HepG2 (cell line): ENCODE measurements around the gene ZFAND6. TPM values are rescaled to one million over a fixed set of nuclear protein-coding genes. Genes with fewer than 3 reads are reported as not detected.

Experiments
- AGO2 ChIP-seq: fragments of 200-400 bp; formaldehyde crosslinking; optimal IDR thresholded peaks from 2 replicates; pipeline ENCODE3; 2017; ENCODE audit warnings: mild to moderate bottlenecking, low read depth, low read length, moderate library complexity
- CREBL2 ChIP-seq: sonication (generic); formaldehyde crosslinking; IDR thresholded peaks from 2 replicates; pipeline ENCODE4 v1.8.1; 2023; ENCODE audit warnings: missing genetic modification reagents, mild to moderate bottlenecking, borderline replicate concordance
- EED ChIP-seq: sonication (generic); formaldehyde crosslinking; IDR thresholded peaks from 2 replicates; pipeline ENCODE4 v1.5.0; 2020; ENCODE audit warnings: mild to moderate bottlenecking, missing genetic modification reagents
- ETV5 ChIP-seq: IDR thresholded peaks from 2 replicates; pipeline ENCODE4 v1.6.1; 2018; ENCODE audit warnings: missing biosample characterization, missing genetic modification reagents, inconsistent platforms, borderline replicate concordance
- ETV6 ChIP-seq: sonication (generic); formaldehyde crosslinking; conservative IDR thresholded peaks from 2 replicates; pipeline ENCODE4 v1.4.0; 2020; ENCODE audit warnings: missing genetic modification reagents
- KDM1A ChIP-seq: IDR thresholded peaks from 2 replicates; pipeline ENCODE4 v1.6.1; 2016; ENCODE audit warnings: missing compliant biosample characterization
- MIXL1 ChIP-seq: IDR thresholded peaks from 2 replicates; pipeline ENCODE4 v1.6.1; 2016
- NFIC ChIP-seq: IDR thresholded peaks from 2 replicates; pipeline ENCODE4 v1.6.1; 2012; ENCODE audit warnings: mild to moderate bottlenecking, low read length, inconsistent platforms
- NPAS2 ChIP-seq: sonication (generic); formaldehyde crosslinking; IDR thresholded peaks from 2 replicates; pipeline ENCODE4 v1.8.0; 2022; ENCODE audit warnings: mild to moderate bottlenecking, missing genetic modification reagents, borderline replicate concordance
- RAD21 ChIP-seq: fragments of 450-650 bp; formaldehyde crosslinking; IDR thresholded peaks from 2 replicates; pipeline ENCODE4 v1.5.0; 2020; ENCODE audit warnings: mild to moderate bottlenecking
- RFX5 ChIP-seq: IDR thresholded peaks from 2 replicates; pipeline ENCODE4 v1.6.1; 2011; ENCODE audit warnings: low read depth, low read length, improper control_type of control experiment
- STAT5B ChIP-seq: sonication (generic); formaldehyde crosslinking; IDR thresholded peaks from 2 replicates; pipeline ENCODE4 v1.4.0; 2020; ENCODE audit warnings: missing genetic modification reagents
- YY1 ChIP-seq: IDR thresholded peaks from 2 replicates; pipeline ENCODE4 v1.6.1; 2011; ENCODE audit warnings: low read length, low read depth, moderate library complexity, mild to moderate bottlenecking; ENCODE audit not compliant: insufficient read depth, insufficient replicate concordance
- ZBTB3 ChIP-seq: sonication (generic); formaldehyde crosslinking; IDR thresholded peaks from 2 replicates; pipeline ENCODE4 v1.4.0; 2020; ENCODE audit warnings: low read depth, mild to moderate bottlenecking, moderate library complexity, missing genetic modification reagents, borderline replicate concordance
- ZMAT3 ChIP-seq: sonication (generic); formaldehyde crosslinking; conservative IDR thresholded peaks from 2 replicates; pipeline ENCODE4 v1.7.0; 2021; ENCODE audit warnings: missing genetic modification reagents
- ZNF224 ChIP-seq: sonication (generic); formaldehyde crosslinking; IDR thresholded peaks from 2 replicates; pipeline ENCODE4 v1.5.0; 2020; ENCODE audit warnings: mild to moderate bottlenecking, missing genetic modification reagents
- ZNF274 ChIP-seq: sonication (generic); formaldehyde crosslinking; IDR thresholded peaks from 2 replicates; pipeline ENCODE4 v1.5.1; 2020; ENCODE audit warnings: mild to moderate bottlenecking, missing genetic modification reagents
- ZNF530 ChIP-seq: sonication (generic); formaldehyde crosslinking; IDR thresholded peaks from 2 replicates; pipeline ENCODE4 v1.5.0; 2020; ENCODE audit warnings: low read depth, mild to moderate bottlenecking, missing genetic modification reagents
- ZNF543 ChIP-seq: sonication (generic); formaldehyde crosslinking; IDR thresholded peaks from 2 replicates; pipeline ENCODE4 v1.4.0; 2020; ENCODE audit warnings: mild to moderate bottlenecking, missing genetic modification reagents
- ZNF607 ChIP-seq: sonication (generic); formaldehyde crosslinking; IDR thresholded peaks from 2 replicates; pipeline ENCODE4 v1.5.1; 2020; ENCODE audit warnings: missing genetic modification reagents, mild to moderate bottlenecking, borderline replicate concordance
- ZNF766 ChIP-seq: sonication (generic); formaldehyde crosslinking; IDR thresholded peaks from 2 replicates; pipeline ENCODE4 v1.5.0; 2020; ENCODE audit warnings: missing genetic modification reagents, borderline replicate concordance
- ZNF883 ChIP-seq: sonication (generic); formaldehyde crosslinking; IDR thresholded peaks from 2 replicates; pipeline ENCODE4 v1.5.1; 2020; ENCODE audit warnings: mild to moderate bottlenecking, missing genetic modification reagents; ENCODE audit errors: not compliant biosample characterization
- polyA plus RNA-seq, 8 experiments: library from polyadenylated mRNA; depleted of rRNA in 3 of 8; stranded (reverse) in 7 of 8; unstranded in 1 of 8; fragments of >200 nt; fragmentation: Illumina TruSeq in 4 of 8; extraction: Trizol in 4 of 8; gene quantifications; 2 replicates each; pipeline versions ENCODE4 v1.2.1 to v1.2.3, GENCODE V29; 2011 to 2016; ENCODE audit warnings: low read depth in 4 of 8, missing spikeins in 1 of 8, mixed read lengths in 1 of 8; ENCODE audit not compliant: insufficient read depth in 1 of 8
- total RNA-seq, 5 experiments: library from RNA; depleted of rRNA; stranded (reverse); fragments of >200 nt; fragmentation: Illumina TruSeq; extraction: Trizol; gene quantifications; 2 replicates each; pipeline ENCODE4 v1.2.3, GENCODE V29; 2016; ENCODE audit warnings: low read depth in 1 of 5
- TF ChIP-seq, protein P1 (sequence below): sonication (generic); formaldehyde crosslinking; IDR thresholded peaks from 2 replicates; pipeline ENCODE4 v1.5.0; 2020; ENCODE audit warnings: missing genetic modification reagents
- TF ChIP-seq, protein P2 (sequence below): sonication (generic); formaldehyde crosslinking; IDR thresholded peaks from 2 replicates; pipeline ENCODE4 v1.9.0; 2021; ENCODE audit warnings: missing genetic modification reagents, borderline replicate concordance
- TF ChIP-seq, protein P3 (sequence below): sonication (generic); formaldehyde crosslinking; IDR thresholded peaks from 2 replicates; pipeline ENCODE4 v1.5.0; 2020; ENCODE audit warnings: missing genetic modification reagents
- TF ChIP-seq, protein P4 (sequence below): sonication (generic); formaldehyde crosslinking; IDR thresholded peaks from 2 replicates; pipeline ENCODE4 v1.5.0; 2020; ENCODE audit warnings: mild to moderate bottlenecking, missing genetic modification reagents

Gene ZFAND6
- total and polyA plus RNA-seq, 2 of the 13 experiments (the other 11 are each of a cell fraction or from before 2014, with no cell fraction given) = 84.2 to 115 TPM

- TF ChIP-seq, protein P1, sequence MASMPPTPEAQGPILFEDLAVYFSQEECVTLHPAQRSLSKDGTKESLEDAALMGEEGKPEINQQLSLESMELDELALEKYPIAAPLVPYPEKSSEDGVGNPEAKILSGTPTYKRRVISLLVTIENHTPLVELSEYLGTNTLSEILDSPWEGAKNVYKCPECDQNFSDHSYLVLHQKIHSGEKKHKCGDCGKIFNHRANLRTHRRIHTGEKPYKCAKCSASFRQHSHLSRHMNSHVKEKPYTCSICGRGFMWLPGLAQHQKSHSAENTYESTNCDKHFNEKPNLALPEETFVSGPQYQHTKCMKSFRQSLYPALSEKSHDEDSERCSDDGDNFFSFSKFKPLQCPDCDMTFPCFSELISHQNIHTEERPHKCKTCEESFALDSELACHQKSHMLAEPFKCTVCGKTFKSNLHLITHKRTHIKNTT (CRISPR knock-in tag) = no peak
- 0 out of 2 replicates have a peak, but pooled peaks have one; percentile 26 for TF ChIP-seq MIXL1 (CRISPR knock-in tag)
- 0 out of 2 replicates have a peak, but pooled peaks have one; percentile 41 for TF ChIP-seq ZNF274
- no peak for TF ChIP-seq NFIC
- no peak for TF ChIP-seq NPAS2
- peak; percentile 43 for TF ChIP-seq ZNF883 (CRISPR knock-in tag)
- TF ChIP-seq STAT5B (CRISPR knock-in tag) = no peak
- TF ChIP-seq ZNF530 = no peak
- TF ChIP-seq ZNF766 (CRISPR knock-in tag) = no peak
- no peak for TF ChIP-seq RFX5
- peak; percentile 56; the same call in 1 of the 2 replicates for TF ChIP-seq RAD21 (CRISPR knock-in tag)
- no peak; the same call in 1 of the 2 replicates for TF ChIP-seq ETV5 (CRISPR knock-in tag)
- TF ChIP-seq, protein P2, sequence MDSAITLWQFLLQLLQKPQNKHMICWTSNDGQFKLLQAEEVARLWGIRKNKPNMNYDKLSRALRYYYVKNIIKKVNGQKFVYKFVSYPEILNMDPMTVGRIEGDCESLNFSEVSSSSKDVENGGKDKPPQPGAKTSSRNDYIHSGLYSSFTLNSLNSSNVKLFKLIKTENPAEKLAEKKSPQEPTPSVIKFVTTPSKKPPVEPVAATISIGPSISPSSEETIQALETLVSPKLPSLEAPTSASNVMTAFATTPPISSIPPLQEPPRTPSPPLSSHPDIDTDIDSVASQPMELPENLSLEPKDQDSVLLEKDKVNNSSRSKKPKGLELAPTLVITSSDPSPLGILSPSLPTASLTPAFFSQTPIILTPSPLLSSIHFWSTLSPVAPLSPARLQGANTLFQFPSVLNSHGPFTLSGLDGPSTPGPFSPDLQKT (CRISPR knock-in tag) = no peak
- no peak for TF ChIP-seq ZNF543 (CRISPR knock-in tag)
- TF ChIP-seq ETV6 (CRISPR knock-in tag) = no peak
- no peak for TF ChIP-seq ZNF224 (CRISPR knock-in tag)
- TF ChIP-seq, protein P3, sequence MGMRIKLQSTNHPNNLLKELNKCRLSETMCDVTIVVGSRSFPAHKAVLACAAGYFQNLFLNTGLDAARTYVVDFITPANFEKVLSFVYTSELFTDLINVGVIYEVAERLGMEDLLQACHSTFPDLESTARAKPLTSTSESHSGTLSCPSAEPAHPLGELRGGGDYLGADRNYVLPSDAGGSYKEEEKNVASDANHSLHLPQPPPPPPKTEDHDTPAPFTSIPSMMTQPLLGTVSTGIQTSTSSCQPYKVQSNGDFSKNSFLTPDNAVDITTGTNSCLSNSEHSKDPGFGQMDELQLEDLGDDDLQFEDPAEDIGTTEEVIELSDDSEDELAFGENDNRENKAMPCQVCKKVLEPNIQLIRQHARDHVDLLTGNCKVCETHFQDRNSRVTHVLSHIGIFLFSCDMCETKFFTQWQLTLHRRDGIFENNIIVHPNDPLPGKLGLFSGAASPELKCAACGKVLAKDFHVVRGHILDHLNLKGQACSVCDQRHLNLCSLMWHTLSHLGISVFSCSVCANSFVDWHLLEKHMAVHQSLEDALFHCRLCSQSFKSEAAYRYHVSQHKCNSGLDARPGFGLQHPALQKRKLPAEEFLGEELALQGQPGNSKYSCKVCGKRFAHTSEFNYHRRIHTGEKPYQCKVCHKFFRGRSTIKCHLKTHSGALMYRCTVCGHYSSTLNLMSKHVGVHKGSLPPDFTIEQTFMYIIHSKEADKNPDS (CRISPR knock-in tag) = no peak
- TF ChIP-seq KDM1A (CRISPR knock-in tag) = 0 out of 2 replicates have a peak, but pooled peaks have one; percentile 23
- no peak for TF ChIP-seq CREBL2
- TF ChIP-seq AGO2 = no peak
- TF ChIP-seq ZMAT3 (CRISPR knock-in tag) = 0 out of 2 replicates have a peak, but pooled peaks have one; percentile 55
- TF ChIP-seq EED (CRISPR knock-in tag) = no peak
- no peak for TF ChIP-seq ZBTB3 (CRISPR knock-in tag)
- TF ChIP-seq, protein P4, sequence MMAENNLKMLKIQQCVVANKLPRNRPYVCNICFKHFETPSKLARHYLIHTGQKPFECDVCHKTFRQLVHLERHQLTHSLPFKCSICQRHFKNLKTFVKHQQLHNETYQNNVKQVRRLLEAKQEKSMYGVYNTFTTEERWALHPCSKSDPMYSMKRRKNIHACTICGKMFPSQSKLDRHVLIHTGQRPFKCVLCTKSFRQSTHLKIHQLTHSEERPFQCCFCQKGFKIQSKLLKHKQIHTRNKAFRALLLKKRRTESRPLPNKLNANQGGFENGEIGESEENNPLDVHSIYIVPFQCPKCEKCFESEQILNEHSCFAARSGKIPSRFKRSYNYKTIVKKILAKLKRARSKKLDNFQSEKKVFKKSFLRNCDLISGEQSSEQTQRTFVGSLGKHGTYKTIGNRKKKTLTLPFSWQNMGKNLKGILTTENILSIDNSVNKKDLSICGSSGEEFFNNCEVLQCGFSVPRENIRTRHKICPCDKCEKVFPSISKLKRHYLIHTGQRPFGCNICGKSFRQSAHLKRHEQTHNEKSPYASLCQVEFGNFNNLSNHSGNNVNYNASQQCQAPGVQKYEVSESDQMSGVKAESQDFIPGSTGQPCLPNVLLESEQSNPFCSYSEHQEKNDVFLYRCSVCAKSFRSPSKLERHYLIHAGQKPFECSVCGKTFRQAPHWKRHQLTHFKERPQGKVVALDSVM (CRISPR knock-in tag) = peak; percentile 66
- TF ChIP-seq ZNF607 (CRISPR knock-in tag) = no peak
- peak; percentile 36 for TF ChIP-seq YY1
Measured at GRCh38 chr15:80171787-80172186, 112.3 kb downstream of the ZFAND6 start (continued).
